ENCODE measurements around the gene MBLAC2.

Gene MBLAC2

DNA sequence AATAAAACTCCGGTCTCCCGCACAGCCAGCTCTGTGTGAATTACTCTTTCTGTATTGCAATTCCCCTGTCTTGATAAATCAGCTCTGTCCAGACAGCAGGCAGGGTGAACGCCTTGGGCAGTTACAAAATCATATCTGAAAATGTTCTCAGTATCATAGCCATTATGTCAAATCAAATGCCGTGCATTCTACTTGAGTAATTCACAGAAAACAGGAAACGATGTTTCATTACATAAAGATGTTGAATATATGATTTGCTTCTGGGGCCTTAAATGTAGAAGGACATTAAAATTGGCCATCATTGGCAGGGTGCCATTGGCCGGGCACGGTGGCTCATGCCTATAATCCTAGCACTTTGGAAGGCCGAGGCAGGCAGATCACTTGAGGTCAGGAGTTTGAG, 8.6 kb upstream of the MBLAC2 start:
- FAIRE-seq (no peak), DNase-seq (ENCODE audit: insufficient read length) (no peak)
- TF ChIP-seq POLR2AphosphoS5 (IDR thresholded peaks at IDR 0.05; ENCODE audit: low read depth, low read length): no peak
- no peak for TF ChIP-seq POLR2A (IDR thresholded peaks at IDR 0.05; ENCODE audit: low read depth, low read length)
- no peak for TF ChIP-seq TAF1 (IDR thresholded peaks at IDR 0.05; ENCODE audit: borderline replicate concordance, low read depth, low read length)

DNA sequence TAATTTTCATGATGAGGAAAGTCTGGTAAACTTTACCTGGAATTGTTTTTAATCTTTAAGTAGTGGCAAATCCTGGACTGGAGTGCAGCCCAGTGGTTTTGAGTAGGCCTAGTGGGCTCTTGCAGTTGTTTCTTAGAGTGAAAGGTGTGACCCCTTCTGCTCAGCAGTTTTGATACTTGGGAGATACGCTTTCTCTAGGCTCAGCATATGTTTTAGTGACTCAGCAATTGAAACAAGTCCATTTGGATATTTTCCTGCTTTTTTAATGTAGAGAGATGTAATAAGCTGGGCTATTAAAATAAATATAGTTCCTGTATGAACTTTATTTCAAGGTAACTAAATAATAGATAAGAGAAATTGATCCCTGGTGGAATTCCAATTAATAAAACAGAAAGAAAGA, 6.1 kb upstream of the MBLAC2 start:
- TF ChIP-seq POLR2A (IDR thresholded peaks at IDR 0.05; ENCODE audit: low read depth, low read length) (no peak), TAF1 (IDR thresholded peaks at IDR 0.05; ENCODE audit: borderline replicate concordance, low read depth, low read length) (no peak), POLR2AphosphoS5 (IDR thresholded peaks at IDR 0.05; ENCODE audit: low read depth, low read length) (no peak)
- FAIRE-seq: no peak
- DNase-seq (ENCODE audit: insufficient read length): no peak

DNA sequence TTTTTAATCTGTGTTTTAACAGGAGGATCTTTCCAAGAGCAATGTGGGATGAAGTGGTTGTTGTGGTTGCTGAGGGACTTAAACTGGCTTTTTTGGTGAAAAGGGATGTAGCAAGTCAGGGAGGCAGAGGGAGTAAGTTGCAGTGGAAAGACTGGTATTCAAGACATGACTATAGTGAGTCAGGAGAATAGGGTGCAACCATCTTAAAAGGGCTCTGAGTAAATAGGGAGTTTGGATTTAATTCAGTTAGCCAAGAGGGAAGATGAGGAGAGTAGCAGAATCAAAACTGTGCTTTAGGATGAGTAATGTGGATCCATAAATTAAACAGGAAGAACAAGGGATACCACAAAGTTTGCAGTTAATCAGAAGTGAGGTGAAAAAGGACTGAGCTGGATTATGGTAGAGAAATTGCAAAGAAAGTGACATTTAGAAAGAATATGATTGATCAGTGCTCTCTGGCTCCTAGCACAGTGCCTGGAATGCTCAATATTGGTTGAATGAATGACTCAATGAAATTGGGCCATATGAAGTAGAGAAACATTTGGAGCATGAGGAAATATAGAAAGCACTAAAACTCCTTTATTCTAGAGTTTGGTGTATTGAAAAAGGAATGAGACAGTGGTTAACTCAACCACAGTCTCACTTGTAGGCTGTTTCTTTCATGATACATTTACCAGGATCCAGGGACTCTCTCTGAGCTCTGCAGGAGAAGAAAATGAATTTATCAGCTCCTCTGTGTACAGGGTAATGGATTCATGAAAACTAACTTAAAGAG, 5.2 kb upstream of the MBLAC2 start:
- FAIRE-seq (no peak), DNase-seq (ENCODE audit: insufficient read length) (no peak)
- TF ChIP-seq POLR2AphosphoS5 (IDR thresholded peaks at IDR 0.05; ENCODE audit: low read depth, low read length): no peak

DNA sequence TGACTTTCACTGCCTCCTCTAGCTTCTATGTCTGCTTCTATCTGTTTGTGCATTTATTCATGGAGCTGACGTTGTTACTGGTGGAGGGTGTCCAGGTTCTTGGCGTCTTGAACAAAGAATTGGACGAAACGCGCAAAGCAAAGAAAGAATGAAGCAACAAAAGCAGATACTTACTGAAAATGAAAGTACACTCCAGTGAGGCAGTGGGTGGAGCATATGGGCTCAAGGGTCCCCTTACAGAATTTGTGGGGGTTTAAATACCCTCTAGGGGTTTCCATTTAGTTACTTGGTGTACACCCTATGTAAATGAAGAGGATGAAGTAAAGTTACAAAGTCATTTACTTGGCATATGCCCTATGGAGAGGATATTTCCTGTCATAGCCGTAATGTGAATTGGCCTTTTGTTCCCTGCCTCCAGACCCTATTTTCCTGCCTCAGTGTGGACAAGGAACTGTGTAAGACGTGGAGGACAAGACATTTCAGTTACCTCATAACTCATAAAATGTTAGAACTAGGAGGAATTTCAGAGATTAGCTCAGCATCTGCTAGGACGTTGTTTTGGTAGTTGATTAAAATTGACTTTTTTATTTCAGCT, 3.1 kb upstream of the MBLAC2 start:
- FAIRE-seq (no peak), DNase-seq (ENCODE audit: insufficient read length) (no peak)
- TF ChIP-seq TAF1 (IDR thresholded peaks at IDR 0.05; ENCODE audit: borderline replicate concordance, low read depth, low read length): no peak
- TF ChIP-seq POLR2A (IDR thresholded peaks at IDR 0.05; ENCODE audit: low read depth, low read length): no peak
- TF ChIP-seq POLR2AphosphoS5 (IDR thresholded peaks at IDR 0.05; ENCODE audit: low read depth, low read length): no peak

DNA sequence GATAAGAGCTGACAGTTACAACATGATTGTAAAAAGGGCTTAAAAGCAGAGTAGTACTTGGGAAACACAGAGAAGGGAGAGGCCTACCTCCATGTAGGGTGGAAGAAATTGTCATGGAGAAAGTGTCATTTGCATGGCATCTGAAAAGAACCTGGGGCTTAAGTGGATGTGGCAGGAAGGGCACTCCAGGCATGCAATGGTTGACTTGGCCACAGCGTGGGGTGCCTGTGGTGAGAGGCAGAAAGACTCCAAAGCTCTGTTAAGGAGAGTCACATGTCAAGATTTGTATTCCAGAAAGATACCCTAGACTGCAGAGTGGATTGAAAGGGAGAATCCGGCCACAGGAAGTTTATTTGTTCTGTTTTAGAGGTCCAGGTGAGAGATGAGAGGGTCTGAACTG, 2.5 kb upstream of the MBLAC2 start:
- DNase-seq (ENCODE audit: insufficient read length) (no peak), FAIRE-seq (no peak)
- no peak for TF ChIP-seq POLR2AphosphoS5 (IDR thresholded peaks at IDR 0.05; ENCODE audit: low read depth, low read length)
- no peak for TF ChIP-seq TAF1 (IDR thresholded peaks at IDR 0.05; ENCODE audit: borderline replicate concordance, low read depth, low read length)
- TF ChIP-seq POLR2A (IDR thresholded peaks at IDR 0.05; ENCODE audit: low read depth, low read length): no peak

DNA sequence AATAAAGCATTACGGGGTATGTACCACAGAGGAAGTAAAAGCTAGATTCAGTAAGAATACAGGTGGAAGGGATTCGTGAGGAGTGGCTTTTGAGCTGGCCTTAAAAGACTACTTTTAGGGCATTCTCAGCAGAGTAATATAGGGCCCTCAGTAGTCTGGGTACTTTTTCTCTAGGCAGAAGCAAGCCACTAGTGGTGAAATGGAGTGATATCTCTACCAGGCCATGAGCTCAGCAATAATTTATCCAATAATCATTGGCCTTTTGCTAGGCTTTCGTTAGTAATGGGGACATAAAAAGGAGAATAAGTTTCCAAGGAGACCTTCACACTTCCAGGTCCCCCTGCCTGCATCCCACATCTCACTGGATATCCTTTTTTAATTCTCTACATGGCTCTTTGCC, 1.8 kb upstream of the MBLAC2 start:
- no peak for DNase-seq (ENCODE audit: insufficient read length)
- FAIRE-seq: no peak
- TF ChIP-seq POLR2AphosphoS5 (IDR thresholded peaks at IDR 0.05; ENCODE audit: low read depth, low read length): no peak
- TF ChIP-seq POLR2A (IDR thresholded peaks at IDR 0.05; ENCODE audit: low read depth, low read length): no peak
- no peak for TF ChIP-seq TAF1 (IDR thresholded peaks at IDR 0.05; ENCODE audit: borderline replicate concordance, low read depth, low read length)

DNA sequence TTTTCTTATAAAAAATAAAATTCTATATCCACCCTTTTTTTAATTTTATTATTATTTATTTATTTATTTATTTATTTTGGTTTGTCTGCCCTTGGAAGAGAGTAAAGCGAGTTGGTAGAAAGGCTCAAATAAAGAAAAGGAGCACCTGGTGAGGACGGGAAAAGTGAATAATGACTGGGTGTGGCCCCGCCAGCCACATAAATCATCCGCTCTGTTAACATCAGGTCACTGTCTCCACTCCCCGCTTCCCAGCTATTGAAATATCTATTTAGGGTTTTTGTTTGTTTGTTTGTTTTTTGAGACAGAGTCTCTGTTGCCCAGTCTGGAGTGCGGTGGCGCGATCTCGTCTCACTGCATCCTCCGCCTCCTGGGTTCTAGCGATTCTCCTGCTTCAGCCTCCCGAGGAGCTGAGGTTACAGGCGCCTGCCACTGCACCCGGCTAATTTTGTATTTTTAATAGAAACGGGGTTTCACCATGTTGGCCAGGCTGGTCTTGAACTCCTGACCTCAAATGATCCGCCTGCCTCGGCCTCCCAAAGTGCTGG, 937 bp upstream of the MBLAC2 start:
- no peak for FAIRE-seq
- TF ChIP-seq POLR2AphosphoS5 (IDR thresholded peaks at IDR 0.05; ENCODE audit: low read depth, low read length): no peak
- TF ChIP-seq POLR2A (IDR thresholded peaks at IDR 0.05; ENCODE audit: low read depth, low read length): no peak
- TF ChIP-seq TAF1 (IDR thresholded peaks at IDR 0.05; ENCODE audit: borderline replicate concordance, low read depth, low read length): no peak
- no peak for DNase-seq (ENCODE audit: insufficient read length)

DNA sequence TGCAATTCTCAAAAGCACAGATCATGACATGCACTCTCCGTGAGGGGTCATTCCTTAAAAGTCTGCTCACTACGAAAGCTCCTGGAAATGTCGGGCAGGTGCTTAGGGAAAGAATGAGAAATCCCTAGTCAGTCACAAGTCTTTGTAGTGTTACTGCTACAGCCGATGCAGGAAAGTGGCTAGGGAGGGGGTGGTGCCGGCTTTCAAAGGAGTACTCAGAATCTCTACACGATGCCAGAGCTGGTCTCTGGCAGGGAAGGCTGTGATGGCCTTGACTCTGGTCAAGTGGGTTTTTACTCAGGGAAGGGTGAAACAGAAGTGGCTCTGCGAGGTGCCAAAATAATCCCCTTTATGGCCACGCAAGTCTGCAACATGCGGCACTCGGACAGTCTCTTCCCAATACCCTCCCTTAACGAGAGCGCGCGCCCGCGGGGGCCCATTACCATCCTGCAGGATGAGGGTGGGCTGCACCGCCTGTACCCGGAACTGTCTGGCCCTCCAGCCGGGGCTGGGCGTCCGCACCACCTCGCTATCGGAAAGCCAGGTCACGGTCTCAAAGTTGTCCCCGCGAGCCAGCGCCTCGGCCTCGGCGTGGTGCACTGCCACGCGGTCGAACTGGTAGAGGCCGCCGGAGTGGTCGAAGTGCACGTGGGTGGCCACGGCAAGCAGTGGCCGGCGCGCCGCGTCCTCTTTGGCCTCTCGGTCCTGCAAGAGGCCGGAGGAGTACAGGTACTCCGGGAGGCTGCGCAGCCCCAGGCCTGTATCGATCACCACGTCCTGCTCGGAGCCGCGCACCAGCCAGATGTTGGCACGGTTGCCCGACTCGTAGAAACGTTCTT, 956 bp downstream of the MBLAC2 start:
- TF ChIP-seq TAF1 (IDR thresholded peaks at IDR 0.05; ENCODE audit: borderline replicate concordance, low read depth, low read length): no peak
- no peak for TF ChIP-seq POLR2A (IDR thresholded peaks at IDR 0.05; ENCODE audit: low read depth, low read length)
- no peak for TF ChIP-seq POLR2AphosphoS5 (IDR thresholded peaks at IDR 0.05; ENCODE audit: low read depth, low read length)
- FAIRE-seq: peak; percentile 17
- DNase-seq (ENCODE audit: insufficient read length): peak; percentile 17

DNA sequence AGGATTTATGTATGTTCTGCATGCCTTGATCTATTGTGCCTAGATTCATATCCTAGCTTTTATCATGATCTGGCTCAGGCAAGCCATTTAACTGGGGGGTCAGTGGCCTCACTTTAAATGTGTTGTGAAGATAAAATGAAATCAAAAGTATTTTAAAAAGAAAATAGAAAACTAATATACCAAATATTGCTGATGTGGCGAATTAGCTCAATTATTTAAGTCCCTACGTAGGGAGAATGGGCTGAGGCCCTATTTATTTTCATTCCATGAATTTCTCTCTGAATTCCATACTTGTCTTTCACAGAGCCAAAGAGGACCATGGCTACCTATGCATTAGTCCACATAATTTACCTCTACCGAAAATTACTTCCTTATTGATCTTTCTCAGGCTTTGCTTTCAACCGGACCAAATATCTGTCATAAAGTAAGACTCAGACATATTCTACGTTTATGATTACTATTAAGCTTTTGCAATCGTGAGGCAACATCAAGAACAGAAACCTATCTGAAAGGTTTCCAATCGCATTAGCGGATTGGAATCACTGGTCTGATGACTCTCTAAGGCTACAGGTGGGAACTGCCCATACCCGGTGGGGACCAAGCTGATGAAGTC, 1.7 kb downstream of the MBLAC2 start:
- DNase-seq (ENCODE audit: insufficient read length) (no peak), FAIRE-seq (peak; percentile 24)
- TF ChIP-seq POLR2A (IDR thresholded peaks at IDR 0.05; ENCODE audit: low read depth, low read length) (no peak), POLR2AphosphoS5 (IDR thresholded peaks at IDR 0.05; ENCODE audit: low read depth, low read length) (no peak), TAF1 (IDR thresholded peaks at IDR 0.05; ENCODE audit: borderline replicate concordance, low read depth, low read length) (no peak)

DNA sequence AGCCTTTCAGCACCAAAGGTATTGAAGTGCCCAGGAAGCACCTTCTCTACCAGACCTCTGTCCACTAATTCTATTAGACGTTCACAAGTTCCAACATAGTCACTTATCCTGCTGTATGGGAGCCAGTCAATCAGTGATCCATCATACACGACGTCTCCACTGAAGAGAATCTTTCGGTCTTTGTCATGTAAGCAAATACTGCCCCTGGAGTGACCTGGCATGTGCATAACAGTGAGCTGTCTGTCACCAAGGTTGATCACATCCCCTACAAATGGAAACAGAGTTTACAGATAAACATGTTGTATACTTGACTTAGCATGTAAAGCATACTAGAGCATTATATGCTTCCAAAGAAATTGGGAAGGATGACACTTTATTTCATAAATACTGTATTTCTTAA, 13.3 kb downstream of the MBLAC2 start:
- TF ChIP-seq POLR2A (IDR thresholded peaks at IDR 0.05; ENCODE audit: low read depth, low read length) (no peak), POLR2AphosphoS5 (IDR thresholded peaks at IDR 0.05; ENCODE audit: low read depth, low read length) (no peak), TAF1 (IDR thresholded peaks at IDR 0.05; ENCODE audit: borderline replicate concordance, low read depth, low read length) (no peak)
- FAIRE-seq (no peak), DNase-seq (ENCODE audit: insufficient read length) (no peak)

DNA sequence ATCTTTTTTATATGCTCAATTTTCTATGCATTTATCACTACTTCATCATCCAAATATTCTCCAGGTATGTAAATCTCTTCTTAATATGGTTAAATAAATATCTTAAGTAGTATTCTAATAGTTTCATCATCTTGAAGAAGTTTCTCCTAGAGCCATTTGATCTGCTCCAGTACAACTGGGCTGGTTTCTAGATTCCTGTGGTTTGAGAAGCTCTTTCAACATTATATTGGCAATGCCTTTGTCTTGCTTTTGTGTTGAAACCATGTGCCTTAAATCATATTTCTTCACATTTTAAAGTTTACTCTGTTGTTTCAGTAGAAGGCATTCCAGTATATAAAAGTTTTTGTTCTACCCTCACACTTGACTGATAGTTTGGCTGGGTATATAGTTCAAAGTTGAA, 27.6 kb downstream of the MBLAC2 start:
- DNase-seq (ENCODE audit: insufficient read length) (no peak), FAIRE-seq (no peak)
- TF ChIP-seq TAF1 (IDR thresholded peaks at IDR 0.05; ENCODE audit: borderline replicate concordance, low read depth, low read length) (no peak), POLR2A (IDR thresholded peaks at IDR 0.05; ENCODE audit: low read depth, low read length) (no peak), POLR2AphosphoS5 (IDR thresholded peaks at IDR 0.05; ENCODE audit: low read depth, low read length) (no peak)

Data from GM12892 (cell line).